Activated CD4-positive, alpha-beta T cell treated with anti-CD3 and anti-CD28 coated beads, Interleukin-2, amount 10 ng/mL, durations not matched to agents 24 days and 14 days (primary cell): Measurements from ENCODE around the gene RASAL3. TPM values are rescaled to one million over a fixed set of nuclear protein-coding genes. Genes with fewer than 3 reads are reported as not detected.

Experiments
- DNase-seq: peaks from one replicate; pipeline ENCODE4 v3.0.0; 2022
- H3K27ac Mint-ChIP-seq: one replicate; pipeline ENCODE4 v1.8.0; 2022; ENCODE audit warnings: mild to moderate bottlenecking, mixed read lengths
- H3K27me3 Mint-ChIP-seq: one replicate; pipeline ENCODE4 v1.8.0; 2022; ENCODE audit warnings: mixed read lengths
- H3K36me3 Mint-ChIP-seq: one replicate; pipeline ENCODE4 v1.8.0; 2022; ENCODE audit warnings: low read depth, mild to moderate bottlenecking, mixed read lengths
- H3K4me1 Mint-ChIP-seq: one replicate; pipeline ENCODE4 v1.8.0; 2021; ENCODE audit warnings: mixed read lengths
- H3K4me3 Mint-ChIP-seq: one replicate; pipeline ENCODE4 v1.8.0; 2022; ENCODE audit warnings: mild to moderate bottlenecking, moderate library complexity, mixed read lengths
- H3K9me3 Mint-ChIP-seq: one replicate; pipeline ENCODE4 v1.8.0; 2021; ENCODE audit warnings: mixed read lengths
- intact Hi-C: fragments of 100-400 bp; cut with micrococcal nuclease; formaldehyde crosslinking; loops from one replicate; pipeline ENCODE4 v1.15.1; 2023
- total RNA-seq: library from RNA; stranded (reverse); gene quantifications from 2 replicates; pipeline ENCODE4 v1.2.3, GENCODE V29; 2022

The RASAL3 gene
- total RNA-seq, 1 donor from 2014 or later, result 114 TPM

DNA sequence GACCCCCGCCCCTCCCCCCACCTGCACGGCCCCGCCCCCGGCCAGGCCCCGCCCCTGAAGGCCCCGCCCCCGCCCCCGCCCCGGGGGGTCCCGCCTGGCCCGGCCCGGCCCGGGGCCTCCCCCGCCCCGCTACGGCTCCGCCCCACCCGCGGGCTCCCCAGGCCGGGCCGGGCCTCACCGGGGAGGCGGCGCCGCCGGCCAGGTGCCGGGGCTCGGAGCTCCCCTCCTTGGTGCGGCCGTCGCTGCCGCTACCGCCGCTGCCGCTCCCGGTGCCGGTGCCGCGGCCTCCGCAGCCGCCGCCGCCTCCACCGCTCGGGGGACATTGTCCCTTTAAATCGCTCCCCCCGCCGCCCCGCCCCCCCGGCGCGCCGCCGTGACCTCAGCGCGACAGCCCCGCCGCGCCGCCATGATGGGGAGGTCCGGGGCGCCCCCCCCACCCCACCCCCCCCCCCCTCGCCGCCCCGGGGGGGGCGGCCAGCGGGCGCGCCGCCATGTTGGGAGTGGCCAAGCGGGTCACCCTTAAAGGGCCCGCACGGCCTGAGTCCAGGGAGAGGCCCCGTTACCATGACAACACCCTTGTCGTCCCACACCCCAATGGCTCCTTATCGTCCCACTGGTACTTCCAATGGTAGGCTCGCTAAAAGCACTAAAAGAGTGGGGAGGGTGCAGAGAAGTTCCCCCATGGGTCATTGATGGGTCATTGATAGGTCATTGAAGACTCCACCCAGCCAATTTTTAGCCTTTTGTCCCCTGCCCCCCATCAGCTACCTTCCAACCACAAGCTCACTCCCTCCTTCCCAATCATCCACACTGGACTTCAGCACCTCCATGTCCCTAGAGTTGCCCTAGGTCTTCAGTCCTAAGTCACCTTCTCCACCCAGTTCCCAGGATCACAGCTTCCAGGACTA, 14.5 kb downstream of the RASAL3 start, which contains the start of gene WIZ:
TSS of gene WIZ (minus strand) at position 337 of the 908 bp plus-strand sequence. CDS start 1,649 bp downstream, outside the sequence.
- Mint-ChIP-seq H3K27ac (peak within 1 kb of the TSS; percentile 92), H3K4me1 (peaks cover 30% of the 10 kb centered on the region), H3K9me3 (peaks cover 6% of the 10 kb centered on the region), H3K36me3 (peaks cover 44% of the 10 kb centered on the region), H3K4me3 (peak within 1 kb of the TSS; percentile 74), H3K27me3 (no peaks in the 10 kb centered on the region)
- peak; percentile 94 for DNase-seq
- intact Hi-C loops, result no loop called here

DNA sequence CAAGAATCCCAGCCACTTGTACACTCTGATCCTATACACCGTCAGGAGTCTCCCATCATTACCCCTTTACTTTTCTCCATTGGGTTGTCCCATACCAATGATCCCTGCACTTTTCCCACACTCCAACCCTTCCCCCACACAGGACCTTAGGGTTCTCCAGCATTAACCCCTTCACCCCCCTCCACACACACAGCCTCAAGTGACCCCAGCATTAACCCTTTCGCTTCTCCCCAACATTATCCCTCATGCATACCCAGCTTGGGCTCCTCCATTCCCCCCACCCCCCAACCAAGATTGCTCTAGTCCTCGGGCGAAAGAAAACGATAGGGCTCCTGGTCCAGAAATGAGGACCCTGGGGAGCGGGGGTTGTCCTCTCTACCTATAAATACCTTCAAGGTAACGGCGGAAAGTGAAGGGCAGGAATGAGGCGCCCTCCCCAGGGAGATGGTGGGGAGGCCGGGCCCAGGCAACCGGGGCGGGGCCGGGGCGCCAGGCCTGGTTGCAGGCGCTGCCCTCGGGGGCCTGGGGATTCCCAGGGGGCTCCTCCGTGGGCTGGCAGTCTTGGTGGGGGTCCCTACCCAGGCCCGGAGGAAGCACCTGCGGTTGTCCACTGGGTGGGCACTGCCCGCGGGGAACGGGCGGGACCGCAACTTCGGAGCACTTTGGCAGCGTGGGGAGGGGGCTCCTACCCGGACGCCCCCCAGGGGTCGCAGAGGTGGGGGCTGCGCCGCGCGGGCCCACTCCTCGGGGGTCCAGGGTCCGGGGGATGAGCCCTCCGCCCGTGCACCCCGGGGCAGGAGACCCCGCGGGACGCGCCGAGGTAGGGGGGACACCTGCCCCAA, 15.3 kb downstream of the RASAL3 start:
- peaks cover 6% of the 10 kb centered on the region for H3K9me3 Mint-ChIP-seq
- no peak for DNase-seq
- peak overlapping the region; percentile 52 for H3K27ac Mint-ChIP-seq
- H3K4me3 Mint-ChIP-seq, result peak overlapping the region; percentile 73
- intact Hi-C loops, result no loop called here
- peaks cover 30% of the 10 kb centered on the region for H3K4me1 Mint-ChIP-seq
- peaks cover 36% of the 10 kb centered on the region for H3K36me3 Mint-ChIP-seq
- no peaks in the 10 kb centered on the region for H3K27me3 Mint-ChIP-seq

DNA sequence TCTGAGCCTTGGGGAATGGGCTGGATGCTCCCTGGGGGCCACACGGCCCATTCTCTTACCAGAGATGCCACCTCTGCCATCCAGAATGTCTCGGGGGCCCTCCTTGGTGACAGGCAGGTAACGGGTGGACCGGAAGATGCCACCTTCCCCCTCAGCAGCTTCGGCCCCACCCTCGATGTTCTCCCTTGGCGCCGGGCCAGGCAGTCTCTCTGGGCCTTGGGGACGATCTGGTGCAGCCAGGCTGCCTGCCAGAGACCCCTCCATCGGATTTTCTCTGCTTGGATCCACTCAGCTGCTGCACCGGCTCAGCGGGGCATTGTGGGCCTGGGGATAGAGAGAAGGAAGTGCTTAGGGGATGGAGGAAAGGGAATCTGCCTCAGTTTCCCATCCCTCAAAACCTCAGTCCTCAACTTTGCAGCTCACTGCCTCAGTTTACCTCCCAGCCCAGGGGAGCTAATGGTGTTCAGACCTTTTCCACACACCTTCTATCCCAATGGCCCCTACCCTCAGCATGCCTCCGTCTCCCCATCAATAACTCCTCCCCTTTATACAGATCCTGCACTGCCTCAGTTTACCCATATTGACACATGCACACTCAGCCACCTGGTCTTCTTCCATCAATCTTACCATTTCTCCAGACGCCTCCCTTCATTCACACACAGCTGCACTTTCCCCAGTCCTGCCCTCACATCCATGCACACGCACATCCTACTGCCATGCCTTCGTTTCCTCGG, 16.1 kb downstream of the RASAL3 start:
- H3K27me3 Mint-ChIP-seq, result no peaks in the 10 kb centered on the region
- H3K9me3 Mint-ChIP-seq, result peaks cover 6% of the 10 kb centered on the region
- H3K36me3 Mint-ChIP-seq, result peaks cover 30% of the 10 kb centered on the region
- intact Hi-C loops, result no loop called here
- peak overlapping the region; percentile 52 for H3K27ac Mint-ChIP-seq
- H3K4me1 Mint-ChIP-seq, result peaks cover 26% of the 10 kb centered on the region
- no peak for DNase-seq
- peak overlapping the region; percentile 73 for H3K4me3 Mint-ChIP-seq

- Mint-ChIP-seq H3K27me3 (no peaks in the 10 kb centered on the region), H3K4me1 (peaks cover 22% of the 10 kb centered on the region), H3K9me3 (peaks cover 6% of the 10 kb centered on the region), H3K27ac (no peak overlapping the region), H3K36me3 (peaks cover 25% of the 10 kb centered on the region), H3K4me3 (no peak overlapping the region)
- intact Hi-C loops, result no loop called here
- DNase-seq, result no peak
Measured at GRCh38 chr19:15447057-15447456, 17.3 kb downstream of the RASAL3 start.

DNA sequence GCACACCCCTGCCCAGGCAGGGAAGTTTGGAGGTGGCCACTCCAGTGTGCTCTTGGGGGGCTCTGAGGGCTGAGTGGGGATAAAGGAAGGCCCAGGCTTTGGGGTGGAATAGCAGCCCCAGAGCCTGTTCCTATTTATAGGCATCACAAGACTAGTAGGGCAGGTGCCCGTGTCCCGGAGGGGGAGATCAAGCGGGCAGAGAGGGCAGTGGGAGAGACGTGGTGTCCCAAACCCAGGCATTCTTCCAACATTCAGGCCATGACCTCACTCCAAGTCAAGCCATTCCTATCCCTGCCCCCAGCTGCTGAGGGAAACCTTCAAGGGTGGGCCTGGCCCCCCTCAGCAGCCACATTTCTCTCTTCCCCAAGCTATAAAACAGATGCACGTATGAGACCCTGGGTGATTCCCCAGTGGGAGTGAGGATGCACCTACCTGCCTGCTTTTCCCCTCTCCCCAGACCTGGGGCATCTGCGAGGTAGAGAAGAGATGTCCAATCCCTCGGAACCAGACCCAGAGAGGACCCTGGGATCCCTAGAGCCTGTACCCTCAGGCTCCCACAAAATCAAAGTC, 18.5 kb downstream of the RASAL3 start:
- Mint-ChIP-seq H3K9me3 (peaks cover 6% of the 10 kb centered on the region), H3K36me3 (peaks cover 14% of the 10 kb centered on the region), H3K27me3 (no peaks in the 10 kb centered on the region), H3K4me1 (peaks cover 14% of the 10 kb centered on the region), H3K4me3 (no peak overlapping the region), H3K27ac (no peak overlapping the region)
- no peak for DNase-seq
- intact Hi-C loops, result no loop called here

GRCh38 chr19:15445227-15445605, 19.1 kb downstream of the RASAL3 start:
- intact Hi-C loops, result no loop called here
- peaks cover 8% of the 10 kb centered on the region for H3K36me3 Mint-ChIP-seq
- no peak overlapping the region for H3K27ac Mint-ChIP-seq
- H3K4me3 Mint-ChIP-seq, result no peak overlapping the region
- no peaks in the 10 kb centered on the region for H3K27me3 Mint-ChIP-seq
- peaks cover 8% of the 10 kb centered on the region for H3K4me1 Mint-ChIP-seq
- H3K9me3 Mint-ChIP-seq, result peaks cover under 1% of the 10 kb centered on the region
- no peak for DNase-seq

DNA sequence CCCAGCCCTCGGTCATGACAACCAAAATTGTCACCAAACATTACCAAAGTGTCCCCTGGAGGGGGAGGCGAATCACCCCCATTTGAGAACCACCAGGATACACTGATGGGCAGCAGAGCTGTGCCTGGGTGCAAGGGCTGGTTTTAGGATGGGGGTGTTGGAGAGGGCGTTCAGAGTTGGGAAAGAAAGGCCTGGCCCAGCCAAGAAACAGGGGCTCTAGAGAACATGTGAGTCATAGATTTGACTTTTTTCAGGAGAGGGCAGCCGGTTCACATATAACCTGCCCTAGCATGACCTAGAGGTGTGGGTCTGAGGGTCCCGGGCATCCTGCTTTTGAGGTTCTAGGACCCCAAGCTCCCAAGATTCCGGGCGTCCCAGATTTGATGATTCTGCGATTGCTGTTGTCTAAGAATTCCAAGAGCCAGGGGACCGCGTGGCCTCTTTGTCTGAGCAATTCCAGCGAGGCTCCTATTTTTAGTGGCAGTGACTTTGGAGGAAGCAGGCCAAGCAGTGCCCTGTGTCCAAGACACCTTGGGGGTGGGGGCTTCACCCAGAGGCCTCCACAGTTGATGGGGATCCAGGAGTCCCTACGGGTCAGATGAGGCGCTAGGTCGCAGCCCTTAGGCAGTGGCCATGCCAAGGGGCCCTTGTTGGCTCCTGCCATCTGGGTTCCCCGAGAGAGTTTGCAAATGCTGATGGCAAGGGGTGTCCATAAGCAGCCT, 19.7 kb downstream of the RASAL3 start:
- intact Hi-C loops, result no loop called here
- H3K4me3 Mint-ChIP-seq, result no peak overlapping the region
- no peaks in the 10 kb centered on the region for H3K27me3 Mint-ChIP-seq
- H3K36me3 Mint-ChIP-seq, result peaks cover 8% of the 10 kb centered on the region
- no peaks in the 10 kb centered on the region for H3K9me3 Mint-ChIP-seq
- no peak overlapping the region for H3K27ac Mint-ChIP-seq
- H3K4me1 Mint-ChIP-seq, result peaks cover 6% of the 10 kb centered on the region
- no peak for DNase-seq

GRCh38 chr19:15443838-15444237, 20.5 kb downstream of the RASAL3 start:
- DNase-seq, result no peak
- Mint-ChIP-seq H3K4me1 (peaks cover 4% of the 10 kb centered on the region), H3K27me3 (no peaks in the 10 kb centered on the region), H3K36me3 (peaks cover 7% of the 10 kb centered on the region), H3K27ac (no peak overlapping the region), H3K4me3 (no peak overlapping the region), H3K9me3 (no peaks in the 10 kb centered on the region)
- intact Hi-C loops, result no loop called here

DNA sequence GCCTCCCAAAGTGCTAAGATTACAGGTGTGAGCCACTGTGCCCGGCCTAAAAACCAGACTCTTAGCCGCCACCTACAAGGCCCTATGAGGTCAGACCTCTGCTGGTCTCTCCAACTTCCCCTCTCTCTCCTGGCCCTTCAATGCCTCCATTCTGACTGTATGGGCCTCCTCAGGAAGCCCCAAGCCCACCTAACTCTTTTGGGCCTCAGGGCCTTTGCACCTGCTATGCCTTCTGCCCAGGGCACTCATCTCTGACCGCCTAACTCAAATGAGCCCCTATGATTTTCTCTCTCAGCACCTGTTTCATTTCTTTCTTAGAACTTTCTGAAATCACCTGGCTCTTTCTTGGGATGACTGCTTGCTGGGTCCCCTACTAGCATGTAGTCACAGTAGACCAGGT, 21.0 kb downstream of the RASAL3 start:
- H3K27me3 Mint-ChIP-seq, result no peaks in the 10 kb centered on the region
- peaks cover 2% of the 10 kb centered on the region for H3K36me3 Mint-ChIP-seq
- intact Hi-C loops, result no loop called here
- no peaks in the 10 kb centered on the region for H3K4me1 Mint-ChIP-seq
- H3K27ac Mint-ChIP-seq, result no peak overlapping the region
- no peak for DNase-seq
- H3K4me3 Mint-ChIP-seq, result no peak overlapping the region
- H3K9me3 Mint-ChIP-seq, result no peaks in the 10 kb centered on the region

DNA sequence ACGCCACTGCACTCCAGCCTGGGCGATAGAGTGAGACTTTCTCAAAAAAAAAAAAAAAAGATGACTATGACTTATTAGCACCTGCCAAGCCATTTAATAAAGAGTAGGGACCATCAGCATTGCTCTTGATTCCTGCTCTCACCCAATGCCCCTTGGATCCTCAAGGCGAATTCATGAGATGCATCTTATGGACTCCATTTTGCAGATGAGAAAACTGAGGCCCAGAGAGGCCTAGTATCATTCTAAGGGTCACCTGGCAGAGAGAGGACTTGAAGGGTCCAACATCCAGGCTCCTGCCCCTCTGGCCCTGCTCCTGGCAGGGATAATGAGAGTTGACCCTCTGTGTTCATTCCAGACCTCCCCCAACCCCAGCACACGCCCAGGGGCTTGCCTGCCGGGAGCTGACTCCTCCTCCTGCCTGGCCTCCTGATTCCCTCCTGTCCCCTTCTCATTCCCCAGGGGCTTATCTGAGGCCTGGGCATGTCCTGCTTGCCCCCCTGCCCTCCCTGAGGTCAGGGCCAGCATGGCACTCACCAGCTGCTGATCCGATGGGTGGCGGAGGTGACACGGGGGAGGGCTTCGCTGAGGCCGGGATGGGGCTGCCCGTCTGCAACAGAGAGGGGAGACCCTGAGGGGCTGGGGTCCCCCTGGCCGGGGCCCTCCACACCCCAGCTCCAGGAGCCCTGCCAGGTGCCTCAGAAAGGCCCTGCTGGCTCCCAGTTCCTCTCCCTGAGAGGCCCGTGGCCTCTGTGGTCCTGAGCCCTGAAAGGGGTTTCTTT, 22.0 kb downstream of the RASAL3 start:
- Mint-ChIP-seq H3K9me3 (no peaks in the 10 kb centered on the region), H3K27ac (no peak overlapping the region), H3K4me3 (no peak overlapping the region), H3K4me1 (no peaks in the 10 kb centered on the region), H3K27me3 (no peaks in the 10 kb centered on the region), H3K36me3 (no peaks in the 10 kb centered on the region)
- intact Hi-C loops, result no loop called here
- DNase-seq, result no peak

GRCh38 chr19:15441317-15441716, 23.0 kb downstream of the RASAL3 start:
- Mint-ChIP-seq H3K4me3 (no peak overlapping the region), H3K27ac (no peak overlapping the region), H3K36me3 (peaks cover 1% of the 10 kb centered on the region), H3K9me3 (no peaks in the 10 kb centered on the region), H3K27me3 (no peaks in the 10 kb centered on the region), H3K4me1 (peaks cover 1% of the 10 kb centered on the region)
- intact Hi-C loops, result no loop called here
- no peak for DNase-seq

DNA sequence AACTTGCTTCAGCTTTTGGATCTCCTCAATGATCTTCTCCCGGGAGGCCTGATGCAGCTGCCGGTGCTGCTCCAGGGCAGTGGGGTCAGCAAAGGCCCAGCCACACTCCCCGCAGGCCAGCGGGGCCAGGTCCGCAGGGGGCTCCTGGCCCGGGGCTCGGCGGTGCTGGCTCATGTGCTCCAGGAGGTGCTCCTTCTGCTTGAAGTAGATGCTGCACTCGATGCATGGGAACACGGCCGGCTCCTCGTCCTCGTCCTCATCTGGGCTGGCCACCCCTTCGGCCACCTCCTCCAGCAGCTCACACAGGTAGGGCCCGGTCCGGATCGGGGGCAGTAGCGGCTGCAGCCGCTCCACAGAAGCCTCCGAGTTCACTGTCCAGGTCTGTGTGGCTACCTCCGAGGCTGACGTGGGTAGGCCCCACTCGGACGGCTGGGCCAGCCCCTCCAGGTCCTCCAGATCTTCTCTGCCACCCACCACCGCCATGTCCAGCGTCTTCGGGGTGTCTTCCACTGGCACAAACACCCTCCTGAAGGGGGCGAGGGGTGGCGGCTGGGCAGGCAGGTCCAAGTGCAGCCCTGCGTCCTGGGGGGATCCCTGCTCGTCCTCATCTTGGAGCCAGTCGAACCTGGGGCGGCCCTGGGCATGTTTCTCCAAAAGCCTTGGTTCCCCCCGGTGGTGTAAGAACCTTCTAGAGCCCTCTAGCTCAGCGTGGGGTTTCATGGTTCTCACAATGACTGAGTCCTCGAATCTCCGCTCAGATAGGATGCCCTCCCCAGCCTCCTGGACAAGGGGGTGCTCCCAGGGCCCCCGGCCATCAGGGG, 24.3 kb downstream of the RASAL3 start:
- intact Hi-C loops, result no loop called here
- H3K4me3 Mint-ChIP-seq, result no peak overlapping the region
- peaks cover 3% of the 10 kb centered on the region for H3K4me1 Mint-ChIP-seq
- peaks cover 2% of the 10 kb centered on the region for H3K36me3 Mint-ChIP-seq
- no peaks in the 10 kb centered on the region for H3K27me3 Mint-ChIP-seq
- DNase-seq, result no peak
- H3K27ac Mint-ChIP-seq, result no peak overlapping the region
- H3K9me3 Mint-ChIP-seq, result no peaks in the 10 kb centered on the region
